Endothelial cell of umbilical vein (primary cell): Measurements from ENCODE around the gene RAB3IL1. TPM values are rescaled to one million over a fixed set of nuclear protein-coding genes. Genes with fewer than 3 reads are reported as not detected.

ENCODE experiments used
- BruUV-seq: library from RNA; stranded (reverse); fragments of 400-500 nt; replicated peaks from 2 replicates; lab custom pipeline; 2021; lab: Mats Ljungman, UMichigan
- CTCF ChIA-PET: fragments of 300-600, 350-600 bp; sonication (Branson Sonifier 250); formaldehyde crosslinking; loops from one replicate; lab custom pipeline; 2021; ENCODE audit warnings: antibody characterized with exemption, inconsistent platforms; lab: Charles Lee
- POLR2A ChIA-PET: fragments of 300-600, 350-600 bp; sonication (Branson Sonifier 250); formaldehyde crosslinking; loops from one replicate; lab custom pipeline; 2021; ENCODE audit warnings: antibody characterized with exemption, inconsistent platforms; lab: Charles Lee
- DNase-seq: peaks from one replicate; pipeline ENCODE4 v3.0.0-alpha.2; 2011; ENCODE audit warnings: low read depth, low spot score
- FAIRE-seq: peaks from 2 replicates; lab custom pipeline; 2011; peaks lifted over from hg19 to GRCh38; lab: Jason Lieb, UNC
- H2AFZ ChIP-seq: 2 replicates; pipeline ENCODE4 v1.6.0; 2012; ENCODE audit warnings: low read depth, low read length, control low read depth, inconsistent platforms
- H3K27ac ChIP-seq: 2 replicates; pipeline ENCODE4 v1.5.1; 2011; ENCODE audit warnings: low read depth, mild to moderate bottlenecking, control low read depth, low read length, moderate library complexity; ENCODE audit not compliant: insufficient read depth
- H3K27me3 ChIP-seq, 2 experiments: 2 replicates each; pipeline versions ENCODE4 v1.6.0 to v1.6.1; 2011; ENCODE audit warnings: low read length in 2 of 2, mixed read lengths in 1 of 2; ENCODE audit not compliant: control insufficient read depth in 2 of 2, insufficient read depth in 2 of 2
- H3K36me3 ChIP-seq, 2 experiments: 2 replicates in 1 of 2; 3 replicates in 1 of 2; pipeline ENCODE4 v1.5.1; 2011; ENCODE audit warnings: low read length in 2 of 2, mild to moderate bottlenecking in 1 of 2, moderate library complexity in 1 of 2; ENCODE audit not compliant: control insufficient read depth in 2 of 2, insufficient read depth in 2 of 2; ENCODE audit errors: extremely low read depth in 1 of 2
- H3K4me1 ChIP-seq: 3 replicates; pipeline ENCODE4 v1.5.1; 2011; ENCODE audit warnings: mild to moderate bottlenecking, low read length; ENCODE audit not compliant: control insufficient read depth, insufficient read depth; ENCODE audit errors: extremely low read depth
- H3K4me2 ChIP-seq: 2 replicates; pipeline ENCODE4 v1.6.1; 2011; ENCODE audit warnings: low read length, control low read depth, mixed read lengths; ENCODE audit not compliant: insufficient read depth
- H3K4me3 ChIP-seq, 3 experiments: fragments of 200-600 bp in 1 of 3; sonication (generic), shearing (Covaris generic) in 1 of 3; replicated peaks in 1 of 3; 2 replicates each; pipeline ENCODE4 v1.5.1; 2011 to 2016; ENCODE audit warnings: control low read depth in 3 of 3, low read length in 3 of 3, mild to moderate bottlenecking in 2 of 3, inconsistent platforms in 1 of 3, low read depth in 1 of 3, moderate library complexity in 1 of 3; ENCODE audit not compliant: insufficient read depth in 1 of 3
- H3K79me2 ChIP-seq: 2 replicates; pipeline ENCODE4 v1.6.0; 2012; ENCODE audit warnings: low read length, inconsistent platforms; ENCODE audit not compliant: control insufficient read depth, insufficient read depth
- H3K9ac ChIP-seq: replicated peaks from 2 replicates; pipeline ENCODE3; 2011; ENCODE audit warnings: low read length, control low read depth; ENCODE audit not compliant: insufficient read depth; ENCODE audit errors: extremely low read depth
- H3K9me1 ChIP-seq: replicated peaks from 3 replicates; pipeline ENCODE4 v1.6.0; 2011; ENCODE audit warnings: mild to moderate bottlenecking, low read length; ENCODE audit not compliant: control insufficient read depth, insufficient read depth; ENCODE audit errors: extremely low read depth
- H3K9me3 ChIP-seq: replicated peaks from 2 replicates; pipeline ENCODE4 v1.5.1; 2012; ENCODE audit warnings: low read length, inconsistent platforms; ENCODE audit not compliant: control insufficient read depth, insufficient read depth
- H4K20me1 ChIP-seq: replicated peaks from 2 replicates; pipeline ENCODE3; 2011; ENCODE audit warnings: mild to moderate bottlenecking, low read length; ENCODE audit not compliant: control insufficient read depth, insufficient read depth; ENCODE audit errors: extremely low read depth
- EZH2 ChIP-seq: IDR thresholded peaks from 2 replicates; pipeline ENCODE4 v1.6.1; 2012; ENCODE audit warnings: borderline replicate concordance, low read depth, mild to moderate bottlenecking, moderate library complexity, low read length, inconsistent platforms; ENCODE audit not compliant: severe bottlenecking
- FOS ChIP-seq: IDR thresholded peaks from 2 replicates; pipeline ENCODE4 v1.6.1; 2011; ENCODE audit warnings: mild to moderate bottlenecking, low read length, moderate library complexity, borderline replicate concordance; ENCODE audit not compliant: insufficient read depth
- POLR2AphosphoS5 ChIP-seq: IDR thresholded peaks from 2 replicates; pipeline ENCODE4 v1.6.1; 2012; ENCODE audit warnings: low read depth, mild to moderate bottlenecking, control low read depth, low read length, moderate library complexity; ENCODE audit not compliant: insufficient read depth
- dilution Hi-C: fragments of 300-500 bp; cut with MboI; formaldehyde crosslinking; loops from one replicate; pipeline ENCODE4 v1.15.0; 2019; ENCODE audit warnings: low sequenced_read_pairs; ENCODE audit not compliant: extremely low pct_ligation_motif_present
- intact Hi-C: fragments of 100-400 bp; cut with micrococcal nuclease; formaldehyde crosslinking; loops from one replicate; pipeline ENCODE4 v1.10.0; 2022
- polyA plus RNA-seq, 4 experiments: library from polyadenylated mRNA; depleted of rRNA in 3 of 4; stranded (reverse) in 3 of 4; unstranded in 1 of 4; fragments of >200 nt; gene quantifications; 2 replicates each; pipeline versions ENCODE4 v1.2.1 to v1.2.3, GENCODE V29; 2011 to 2012; ENCODE audit warnings: missing spikeins in 1 of 4
- total RNA-seq: library from RNA; stranded (reverse); gene quantifications from 2 replicates; pipeline ENCODE4 v1.2.3, GENCODE V29; 2021
- TF ChIP-seq, protein P1 (sequence below), 2 donors: IDR thresholded peaks; 1 replicate in 1 of 2; 2 replicates in 1 of 2; pipeline ENCODE4 v1.5.1; 2011; ENCODE audit warnings: low read length in 2 of 2, mild to moderate bottlenecking in 2 of 2, moderate library complexity in 2 of 2, control low read depth in 1 of 2, inconsistent platforms in 1 of 2, low read depth in 1 of 2; ENCODE audit not compliant: insufficient read depth in 1 of 2; ENCODE audit errors: extremely low read depth in 1 of 2

The RAB3IL1 gene
- total and polyA plus RNA-seq, 2 donors (not counting 3 experiments of a cell fraction or from before 2014, with no cell fraction given): 1.8 to 3.6 TPM

DNA sequence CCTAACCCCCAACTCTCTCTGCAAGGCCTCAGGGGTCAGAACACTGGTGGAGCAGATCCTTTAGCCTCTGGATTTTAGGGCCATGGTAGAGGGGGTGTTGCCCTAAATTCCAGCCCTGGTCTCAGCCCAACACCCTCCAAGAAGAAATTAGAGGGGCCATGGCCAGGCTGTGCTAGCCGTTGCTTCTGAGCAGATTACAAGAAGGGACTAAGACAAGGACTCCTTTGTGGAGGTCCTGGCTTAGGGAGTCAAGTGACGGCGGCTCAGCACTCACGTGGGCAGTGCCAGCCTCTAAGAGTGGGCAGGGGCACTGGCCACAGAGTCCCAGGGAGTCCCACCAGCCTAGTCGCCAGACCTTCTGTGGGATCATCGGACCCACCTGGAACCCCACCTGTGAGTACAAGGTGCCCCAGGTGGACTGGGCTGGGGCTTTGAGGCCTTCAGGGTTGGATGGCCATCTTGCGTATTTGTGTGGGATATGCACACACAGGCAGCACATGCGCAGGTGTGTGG lies 32.7 kb upstream of the RAB3IL1 start, which contains the start of gene BEST1:
Gene BEST1, plus strand, starts transcription at position 317 of the 513 bp plus-strand sequence. CDS start 1,456 bp downstream, outside the sequence.
- no peak for FAIRE-seq
- CTCF ChIA-PET: interaction anchor here (0.6 to 8.3 kb wide), 12 partner anchors 12 to 593 kb away, joined by 3 to 276 read pairs (median 5); no protein-coding TSS in a partner anchor

More for the DNA sequence above, 32.7 kb upstream of the RAB3IL1 start, which contains the start of gene BEST1:
- Histone ChIP-seq H3K36me3 (no peaks in the 10 kb centered on the region), H3K9me3 (no peaks in the 10 kb centered on the region), H3K27me3 (peaks cover 0 to under 1% of the 10 kb centered on the region in 2 experiments), H3K27ac (no peak within 1 kb of the TSS), H3K4me2 (no peak within 1 kb of the TSS), H3K9me1 (no peaks in the 10 kb centered on the region), H3K79me2 (no peaks in the 10 kb centered on the region), H3K4me1 (no peaks in the 10 kb centered on the region), H3K4me3 (no peak within 1 kb of the TSS), H3K9ac (no peak within 1 kb of the TSS), H2AFZ (no peak within 1 kb of the TSS), H4K20me1 (no peaks in the 10 kb centered on the region)
- no peak for TF ChIP-seq POLR2AphosphoS5
- TF ChIP-seq, protein P1, sequence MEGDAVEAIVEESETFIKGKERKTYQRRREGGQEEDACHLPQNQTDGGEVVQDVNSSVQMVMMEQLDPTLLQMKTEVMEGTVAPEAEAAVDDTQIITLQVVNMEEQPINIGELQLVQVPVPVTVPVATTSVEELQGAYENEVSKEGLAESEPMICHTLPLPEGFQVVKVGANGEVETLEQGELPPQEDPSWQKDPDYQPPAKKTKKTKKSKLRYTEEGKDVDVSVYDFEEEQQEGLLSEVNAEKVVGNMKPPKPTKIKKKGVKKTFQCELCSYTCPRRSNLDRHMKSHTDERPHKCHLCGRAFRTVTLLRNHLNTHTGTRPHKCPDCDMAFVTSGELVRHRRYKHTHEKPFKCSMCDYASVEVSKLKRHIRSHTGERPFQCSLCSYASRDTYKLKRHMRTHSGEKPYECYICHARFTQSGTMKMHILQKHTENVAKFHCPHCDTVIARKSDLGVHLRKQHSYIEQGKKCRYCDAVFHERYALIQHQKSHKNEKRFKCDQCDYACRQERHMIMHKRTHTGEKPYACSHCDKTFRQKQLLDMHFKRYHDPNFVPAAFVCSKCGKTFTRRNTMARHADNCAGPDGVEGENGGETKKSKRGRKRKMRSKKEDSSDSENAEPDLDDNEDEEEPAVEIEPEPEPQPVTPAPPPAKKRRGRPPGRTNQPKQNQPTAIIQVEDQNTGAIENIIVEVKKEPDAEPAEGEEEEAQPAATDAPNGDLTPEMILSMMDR (IDR thresholded peaks at IDR 0.05; ENCODE audit: extremely low read depth in 1 of 2, insufficient read depth in 1 of 2, low read depth in 1 of 2, low read length in 2 of 2): no peak
- no peak for TF ChIP-seq EZH2
- TF ChIP-seq FOS: no peak
- no TSS peak for BruUV-seq
- POLR2A ChIA-PET: interaction anchor here (0.7 kb wide), 1 partner anchor 90 kb away, joined by 3 read pairs; no protein-coding TSS in a partner anchor
- dilution Hi-C loops: no loop called here
- intact Hi-C loops: no loop called here
- no peak for DNase-seq
